UCSD-AML1 (cell line): ENCODE measurements around the gene KIF1B.
"Not testable (repeated sequence)": the region's sequence is repeated elsewhere in the genome, so short reads cannot be mapped to it uniquely, and the experiment has no call there.

Experiments used
- DNase-seq: peaks from one replicate; lab custom pipeline; 2025; ENCODE audit not compliant: unreplicated experiment; lab: John Stamatoyannopoulos, UW

The KIF1B gene

DNA sequence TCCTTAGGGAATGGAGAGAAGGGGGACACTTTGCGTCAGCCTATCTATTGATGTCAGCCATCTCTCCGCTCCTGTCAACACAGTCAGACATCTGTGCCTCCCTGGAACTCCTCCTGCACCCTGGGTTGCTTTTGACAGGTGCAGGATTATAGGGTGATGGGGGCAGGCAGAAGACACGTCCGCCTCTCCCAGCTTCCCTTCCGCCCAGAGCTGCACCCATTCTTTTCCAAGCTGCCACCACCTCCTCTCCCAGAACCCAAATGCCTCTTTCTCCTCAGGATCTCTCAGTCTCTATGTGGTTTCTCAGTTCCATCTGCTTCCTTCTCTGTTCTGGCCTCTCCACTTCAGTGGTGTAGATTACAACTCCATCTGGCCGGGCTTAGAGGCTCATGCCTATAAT lies 17.1 kb upstream of the KIF1B start:
- DNase-seq = no peak

GRCh38 chr1:10195570-10195969 lies 14.8 kb upstream of the KIF1B start:
- no peak for DNase-seq

DNA sequence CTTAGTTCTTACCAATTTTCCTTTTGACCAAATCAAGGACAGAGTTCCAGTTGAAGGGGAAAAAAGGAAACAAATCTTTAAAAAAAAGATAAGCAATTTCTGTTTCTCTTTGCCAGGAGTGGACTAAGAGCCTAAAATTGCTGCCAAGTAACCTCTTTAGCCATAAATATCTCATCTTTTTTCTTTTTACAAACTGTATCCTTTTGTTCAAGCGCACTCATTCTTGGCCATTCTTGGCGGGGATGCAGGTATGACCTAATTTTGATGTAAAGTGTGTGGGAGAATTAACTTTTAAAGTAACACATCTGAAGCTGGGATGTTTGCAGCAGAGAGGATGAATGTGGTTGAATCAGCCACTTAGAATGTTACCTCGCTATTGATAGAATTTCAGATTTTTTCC lies 13.4 kb upstream of the KIF1B start:
- DNase-seq = no peak

GRCh38 chr1:10200620-10201019 lies 9.8 kb upstream of the KIF1B start:
- no peak for DNase-seq

DNA sequence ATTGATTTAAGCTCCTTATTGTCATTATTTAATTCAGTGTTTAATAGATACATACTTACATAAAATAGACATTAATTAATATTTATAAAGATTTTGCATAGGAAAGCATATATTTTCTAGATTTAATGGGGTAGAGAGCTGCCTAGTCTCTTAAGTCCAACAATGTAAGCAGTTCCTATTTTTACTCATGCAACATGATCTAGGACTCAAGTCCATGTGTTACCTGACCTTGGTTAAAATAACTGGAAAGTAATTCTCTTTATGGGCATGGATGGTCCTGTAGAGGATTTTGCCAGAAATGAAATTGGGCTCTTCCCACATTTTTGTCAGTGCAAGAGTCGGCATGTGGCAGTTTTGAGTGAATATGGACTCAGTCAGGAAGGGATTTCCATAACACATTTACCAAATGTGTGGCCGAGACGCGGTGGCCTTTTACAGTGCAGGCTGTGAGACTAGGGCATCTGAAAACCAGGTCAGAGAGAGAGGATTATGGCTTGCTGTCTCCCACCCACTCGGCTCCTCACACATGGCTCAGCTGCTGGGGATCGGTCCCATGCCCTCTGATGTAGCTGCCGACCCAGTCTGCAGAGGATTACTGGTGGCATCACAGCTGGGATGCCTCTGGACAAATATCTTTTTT lies 6.2 kb upstream of the KIF1B start:
- DNase-seq = no peak

DNA sequence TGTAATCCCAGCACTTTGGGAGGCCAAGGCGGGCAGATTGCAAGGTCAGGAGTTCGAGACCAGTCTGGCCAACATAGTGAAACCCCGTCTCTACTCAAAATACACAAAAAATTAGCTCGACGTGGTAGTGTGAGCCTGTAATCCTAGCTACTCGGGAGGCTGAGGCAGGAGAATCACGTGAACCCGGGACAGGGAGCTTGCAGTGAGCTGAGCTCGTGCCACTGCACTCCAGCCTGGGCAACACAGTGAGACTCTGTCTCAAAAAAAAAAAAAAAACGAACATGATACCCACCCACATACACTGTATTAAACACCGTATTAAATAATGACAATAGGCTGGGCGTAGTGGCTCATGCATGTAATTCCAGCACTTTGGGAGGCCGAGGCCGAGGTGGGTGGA lies 5.2 kb upstream of the KIF1B start:
- not testable (repeated sequence) for DNase-seq

DNA sequence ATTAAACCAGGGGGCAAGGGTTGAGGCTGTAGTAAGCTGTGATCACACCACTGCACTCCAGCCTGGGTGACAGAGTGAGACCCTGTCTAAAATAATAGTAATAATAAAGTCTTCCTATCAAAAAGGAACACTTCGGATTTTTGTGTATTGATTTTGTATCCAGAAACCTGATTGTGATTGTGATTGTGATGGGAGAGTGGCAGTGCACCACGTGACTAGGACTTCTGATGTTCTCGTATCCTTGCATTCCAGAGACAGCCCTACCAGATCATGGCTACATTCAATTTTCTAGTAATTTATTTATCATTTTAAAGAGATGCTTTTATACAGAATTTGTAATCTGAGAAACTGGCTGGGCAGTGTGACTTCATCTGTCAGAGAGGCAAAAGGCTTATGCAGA lies 2.6 kb upstream of the KIF1B start:
- DNase-seq = no peak

DNA sequence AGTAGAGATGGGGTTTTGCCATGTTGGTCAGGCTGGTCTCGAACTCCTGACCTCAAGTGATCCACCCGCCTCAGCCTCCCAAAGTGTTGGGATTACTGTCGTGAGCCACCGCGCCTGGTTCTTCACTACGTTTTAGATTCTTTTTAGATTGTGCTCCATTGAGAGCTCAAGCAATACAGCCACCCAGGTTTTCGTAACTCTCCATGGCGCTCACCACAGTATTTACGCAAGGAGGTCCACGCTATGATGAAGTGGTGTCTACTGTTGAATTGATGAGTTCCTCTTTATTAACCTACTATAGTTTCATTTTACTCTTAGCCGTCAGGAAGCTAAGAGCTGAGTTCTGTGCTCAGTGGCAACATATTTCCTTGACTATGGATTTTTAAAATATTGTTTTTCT lies 1.8 kb upstream of the KIF1B start:
- DNase-seq = no peak

GRCh38 chr1:10209590-10209904 lies 823 bp upstream of the KIF1B start:
- no peak for DNase-seq

- no peak for DNase-seq
Measured at GRCh38 chr1:10210841-10211804, 753 bp downstream of the KIF1B start.

- DNase-seq = no peak
Measured at GRCh38 chr1:10211805-10212410, 1.5 kb downstream of the KIF1B start.

- DNase-seq = no peak
Measured at GRCh38 chr1:10212476-10212875, 2.1 kb downstream of the KIF1B start.

DNA sequence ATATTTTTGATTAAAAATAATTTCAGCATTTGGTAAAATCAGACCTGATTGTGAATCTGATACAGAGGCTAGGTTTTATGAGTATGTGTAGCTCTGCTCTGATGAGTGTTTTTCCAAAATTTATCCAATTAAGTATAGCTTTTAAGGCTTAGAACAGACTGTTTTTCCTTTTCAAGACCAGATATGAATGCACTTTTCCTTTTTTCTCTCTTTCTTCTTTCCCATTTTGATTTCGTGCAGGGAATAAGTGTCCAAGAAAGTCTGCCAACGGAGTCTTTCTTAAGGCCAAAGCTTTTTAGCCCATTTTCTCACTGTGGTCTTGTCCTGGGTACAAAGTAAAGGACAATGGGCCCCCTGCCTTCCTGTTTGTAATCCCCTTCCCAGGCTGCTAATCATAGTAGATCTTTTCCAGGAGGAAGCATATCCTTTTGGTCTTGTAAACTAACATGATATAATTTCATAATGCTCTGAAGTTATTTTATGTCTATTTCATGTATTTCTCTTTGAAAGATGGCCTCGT lies 2.9 kb downstream of the KIF1B start:
- no peak for DNase-seq

DNA sequence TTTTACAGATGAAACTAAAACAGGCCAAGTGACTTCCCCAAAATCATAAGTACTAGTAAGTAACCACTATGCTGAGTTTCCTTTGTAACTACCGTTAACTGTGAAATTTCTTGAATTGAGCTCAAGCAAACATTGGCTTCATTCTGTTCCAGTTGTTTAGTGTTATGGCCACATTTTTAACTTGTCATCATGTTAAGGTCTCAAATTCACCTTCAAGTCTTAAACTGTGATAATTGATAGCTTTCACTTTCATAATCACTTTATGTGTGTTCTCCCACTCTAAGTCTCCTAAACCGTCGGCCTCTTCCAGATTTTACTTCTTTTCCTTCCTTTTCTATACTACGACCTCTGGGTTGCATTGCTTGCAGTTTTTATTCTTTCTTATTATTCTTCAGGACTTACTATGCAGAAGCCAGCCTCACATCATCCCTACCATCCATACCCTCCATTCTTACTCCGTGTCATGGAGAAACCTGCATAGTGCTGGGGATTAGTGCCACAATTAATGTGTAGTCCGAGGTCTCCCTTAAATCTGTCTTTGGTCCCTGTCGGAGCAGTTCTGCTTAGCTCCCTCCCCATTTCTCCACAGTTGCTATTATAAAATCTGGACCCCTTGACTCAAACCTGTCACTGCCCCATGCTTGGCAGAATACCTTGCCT lies 5.8 kb downstream of the KIF1B start:
- no peak for DNase-seq

- DNase-seq = no peak
Measured at GRCh38 chr1:10217748-10218441, 7.5 kb downstream of the KIF1B start.

DNA sequence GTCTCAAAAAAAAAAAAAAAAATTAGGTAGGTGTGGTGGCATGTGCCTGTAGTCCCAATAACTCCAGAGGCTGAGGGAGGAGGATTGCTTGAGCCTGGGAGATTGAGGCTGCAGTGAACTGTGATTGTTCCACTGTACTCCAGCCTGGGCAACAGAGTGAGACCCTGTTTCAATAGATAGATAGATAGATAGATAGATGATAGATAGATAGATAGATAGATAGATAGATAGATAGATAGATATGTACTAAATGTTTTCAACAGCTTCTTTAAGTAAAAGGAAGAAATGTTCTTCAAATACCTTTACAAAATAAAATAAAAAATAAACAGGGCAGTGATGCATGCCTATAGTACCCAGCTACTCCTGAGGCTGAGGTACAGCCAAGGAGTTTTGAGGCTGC lies 9.8 kb downstream of the KIF1B start:
- DNase-seq = no peak

DNA sequence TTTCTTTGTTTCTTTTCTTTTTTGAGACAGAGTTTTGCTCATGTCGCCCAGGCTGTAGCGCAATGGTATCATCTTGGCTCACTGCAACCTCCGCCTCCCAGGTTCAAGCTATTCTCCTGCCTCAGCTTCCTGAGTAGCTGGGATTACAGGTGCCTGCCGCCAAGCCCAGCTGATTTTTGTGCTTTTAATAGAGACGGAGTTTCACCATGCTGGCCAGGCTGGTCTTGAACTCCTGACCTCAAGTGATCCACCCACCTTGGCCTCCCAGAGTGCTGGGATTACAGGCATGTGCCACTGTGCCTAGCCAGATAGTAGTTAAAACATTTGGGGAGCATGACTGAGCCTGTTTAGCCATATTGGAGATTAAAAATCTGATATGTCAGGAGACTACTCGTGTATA lies 10.3 kb downstream of the KIF1B start:
- not testable (repeated sequence) for DNase-seq

DNA sequence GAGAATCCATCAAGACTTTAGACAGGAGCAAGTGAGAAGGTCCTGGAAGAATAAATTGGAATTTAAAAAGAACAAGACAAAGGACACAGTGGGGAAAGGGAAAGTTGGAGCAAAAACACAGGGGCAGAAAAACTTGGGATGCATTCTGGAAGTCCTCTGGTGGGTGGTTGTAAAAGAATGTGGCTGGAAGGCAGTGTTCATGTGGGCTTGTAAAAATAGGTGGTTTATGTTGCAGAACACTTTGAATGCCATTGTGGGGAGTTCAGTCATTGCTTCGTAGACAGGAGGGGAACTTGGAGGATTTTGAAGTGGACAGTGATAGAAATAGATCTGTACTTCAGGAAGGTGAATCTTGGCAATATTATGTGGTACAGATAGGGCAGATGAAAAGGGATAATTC lies 15.2 kb downstream of the KIF1B start:
- no peak for DNase-seq

DNA sequence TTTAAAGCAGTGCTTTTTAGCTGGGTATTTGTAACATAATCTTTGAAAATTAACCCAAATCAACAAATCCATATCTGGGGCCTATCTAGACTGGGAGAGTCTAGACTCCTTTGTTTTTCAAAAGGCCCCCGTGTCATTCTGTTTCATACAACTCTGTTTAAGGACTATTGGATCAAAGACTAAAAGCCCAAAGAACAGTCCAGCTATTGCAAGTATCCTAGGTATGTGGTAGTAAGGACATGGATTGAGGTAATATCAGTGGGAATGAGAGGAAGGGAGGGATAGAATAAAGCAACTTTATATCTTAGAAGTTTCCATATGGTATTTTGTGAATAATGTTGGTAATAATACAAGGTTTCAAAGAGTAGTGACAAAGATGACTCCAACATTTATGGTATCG lies 18.2 kb downstream of the KIF1B start:
- DNase-seq = no peak

GRCh38 chr1:10229903-10230302 lies 19.5 kb downstream of the KIF1B start:
- DNase-seq = no peak

DNA sequence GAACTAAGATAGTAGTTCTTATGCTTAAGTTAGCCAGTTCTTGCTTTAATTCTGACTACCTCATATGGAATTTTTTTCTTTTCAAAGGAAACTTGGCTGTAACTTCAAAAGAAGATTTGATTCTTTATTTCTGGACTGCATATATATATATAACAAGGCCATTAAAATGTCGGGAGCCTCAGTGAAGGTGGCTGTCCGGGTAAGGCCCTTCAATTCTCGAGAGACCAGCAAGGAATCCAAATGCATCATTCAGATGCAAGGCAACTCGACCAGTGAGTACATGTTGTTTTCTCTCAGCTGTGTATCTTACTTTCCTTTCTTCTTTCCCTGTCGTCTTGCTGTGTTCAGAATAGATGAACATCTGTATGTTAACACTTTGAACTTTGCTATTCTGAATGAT lies 21.8 kb downstream of the KIF1B start:
- no peak for DNase-seq
